Stimulated activated CD4-positive, alpha-beta T cell treated with anti-CD3 and anti-CD28 coated beads, Interleukin-1b, Interleukin-23, amount 100 ng/mL, for 1 hour (primary cell): Measurements from ENCODE around the gene GNAO1.

Experiments used
- DNase-seq, 2 donors: peaks; one replicate each; pipeline ENCODE4 v3.0.0-alpha.2; 2020; ENCODE audit warnings: low read depth in 2 of 2

Gene GNAO1

GRCh38 chr16:56289862-56290261, 98.6 kb downstream of the GNAO1 start:
- no peak for DNase-seq

- DNase-seq: no peak
Observed at GRCh38 chr16:56294014-56294413, 102.7 kb downstream of the GNAO1 start.

GRCh38 chr16:56294579-56294978, 103.3 kb downstream of the GNAO1 start:
- DNase-seq: no peak

GRCh38 chr16:56295059-56295665, 103.9 kb downstream of the GNAO1 start:
- DNase-seq: no peak

DNA sequence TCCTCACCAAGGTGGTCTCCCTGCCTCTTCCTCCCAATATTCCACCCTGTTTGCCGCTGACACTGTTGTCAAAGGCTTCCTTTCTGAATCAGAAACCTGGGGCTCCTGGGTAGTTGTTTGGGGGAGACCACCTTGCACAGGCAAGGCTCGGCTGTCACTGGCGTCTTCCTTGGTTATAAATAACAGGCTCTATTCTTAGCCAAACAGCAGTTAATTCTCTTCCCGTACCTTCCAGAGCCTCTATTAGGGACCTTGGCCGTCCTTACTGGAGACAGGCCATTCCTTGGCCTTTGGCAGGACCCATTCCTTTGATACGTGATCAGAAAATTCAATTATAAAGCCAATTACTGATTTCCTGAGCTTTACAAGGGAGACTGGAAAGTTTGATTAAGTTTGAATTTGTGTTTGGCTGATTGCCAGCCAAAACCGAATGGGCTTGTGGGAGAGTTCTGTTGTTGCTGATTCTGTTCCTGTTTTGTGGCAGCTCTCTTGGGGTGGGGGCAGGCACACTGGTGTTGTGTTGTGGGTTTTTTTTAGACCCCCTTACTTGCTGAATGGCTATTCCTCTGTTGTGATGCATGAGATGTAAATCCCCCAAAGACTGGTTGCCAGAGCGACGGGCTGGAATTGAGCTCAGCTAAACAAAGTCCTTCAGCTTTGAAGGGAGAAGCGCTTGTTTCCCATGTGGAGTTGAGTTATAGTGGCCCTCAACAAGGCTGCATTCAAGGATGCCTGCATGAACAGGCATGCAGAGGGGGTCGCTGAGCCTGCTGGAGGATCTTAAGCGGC, 104.6 kb downstream of the GNAO1 start:
- no peak for DNase-seq

DNA sequence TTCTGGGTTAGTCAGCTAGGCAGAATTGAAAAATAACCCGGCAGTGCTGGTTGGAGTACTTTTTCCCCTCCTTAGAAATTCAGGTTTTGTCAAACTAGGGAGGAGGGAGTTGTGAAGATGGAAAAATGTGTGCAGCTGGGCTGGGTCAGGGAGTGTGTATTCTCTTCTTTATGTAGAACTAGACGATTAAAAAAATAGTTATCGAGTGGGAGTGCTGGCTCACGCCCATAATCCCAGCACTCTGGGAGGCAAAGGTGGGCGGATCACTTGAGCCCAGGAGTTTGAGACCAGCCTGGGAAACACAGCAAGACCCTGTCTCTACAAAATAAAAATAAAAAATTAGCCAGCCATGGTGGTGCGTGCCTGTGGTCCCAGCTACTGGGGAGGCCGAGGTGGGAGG, 106.4 kb downstream of the GNAO1 start:
- no peak for DNase-seq

DNA sequence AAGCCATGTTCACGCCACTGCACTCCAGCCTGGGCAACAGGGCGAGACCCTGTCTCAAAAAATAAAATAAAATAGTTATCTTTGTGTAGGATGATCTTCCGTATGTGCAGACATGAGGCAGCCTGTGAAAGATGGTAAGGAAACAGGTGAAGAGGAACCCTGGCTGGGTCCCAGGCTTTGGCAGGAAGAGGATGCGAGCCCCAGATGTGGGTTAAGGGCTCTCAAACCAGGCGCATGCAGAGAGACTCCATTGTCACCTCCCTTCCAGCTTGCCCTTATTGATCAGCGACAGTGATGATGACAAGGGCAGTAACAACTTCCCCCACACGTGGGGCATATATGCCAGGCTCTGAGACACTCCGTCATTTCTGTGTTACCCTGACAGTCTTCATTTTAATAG, 106.8 kb downstream of the GNAO1 start:
- no peak for DNase-seq

DNA sequence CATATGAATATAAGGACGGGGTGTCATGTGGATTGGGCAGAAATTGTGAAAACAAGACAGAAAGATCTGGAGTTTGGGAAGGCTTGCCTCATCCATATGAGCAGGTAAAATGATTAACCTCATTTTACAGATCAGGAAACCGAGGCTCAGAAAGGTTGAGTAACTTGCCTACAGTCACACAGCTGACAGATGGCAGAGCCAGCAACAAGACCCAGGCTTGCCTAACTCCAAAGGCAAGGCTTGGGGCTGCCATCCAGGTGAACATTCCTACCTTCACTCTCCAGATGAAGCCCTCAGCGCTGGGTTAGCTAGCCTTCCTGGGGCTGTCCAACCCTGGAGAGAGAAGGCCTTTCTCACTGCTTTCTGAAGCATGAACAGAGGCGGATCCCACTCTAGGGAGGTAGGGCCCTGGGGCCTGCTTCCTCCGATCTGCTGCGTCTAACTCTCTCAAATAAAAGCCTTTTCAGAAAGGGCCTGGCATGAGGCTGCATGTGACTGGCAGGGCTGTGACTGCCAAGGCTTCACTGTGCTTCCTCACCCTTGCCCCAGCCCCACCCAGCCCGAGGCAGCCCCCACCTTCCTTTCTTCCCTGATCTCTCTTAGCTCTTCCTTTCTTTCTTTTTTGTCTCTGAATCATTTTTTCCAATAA, 107.8 kb downstream of the GNAO1 start:
- DNase-seq: no peak

- no peak for DNase-seq
Observed at GRCh38 chr16:56300242-56300623, 108.9 kb downstream of the GNAO1 start.

DNA sequence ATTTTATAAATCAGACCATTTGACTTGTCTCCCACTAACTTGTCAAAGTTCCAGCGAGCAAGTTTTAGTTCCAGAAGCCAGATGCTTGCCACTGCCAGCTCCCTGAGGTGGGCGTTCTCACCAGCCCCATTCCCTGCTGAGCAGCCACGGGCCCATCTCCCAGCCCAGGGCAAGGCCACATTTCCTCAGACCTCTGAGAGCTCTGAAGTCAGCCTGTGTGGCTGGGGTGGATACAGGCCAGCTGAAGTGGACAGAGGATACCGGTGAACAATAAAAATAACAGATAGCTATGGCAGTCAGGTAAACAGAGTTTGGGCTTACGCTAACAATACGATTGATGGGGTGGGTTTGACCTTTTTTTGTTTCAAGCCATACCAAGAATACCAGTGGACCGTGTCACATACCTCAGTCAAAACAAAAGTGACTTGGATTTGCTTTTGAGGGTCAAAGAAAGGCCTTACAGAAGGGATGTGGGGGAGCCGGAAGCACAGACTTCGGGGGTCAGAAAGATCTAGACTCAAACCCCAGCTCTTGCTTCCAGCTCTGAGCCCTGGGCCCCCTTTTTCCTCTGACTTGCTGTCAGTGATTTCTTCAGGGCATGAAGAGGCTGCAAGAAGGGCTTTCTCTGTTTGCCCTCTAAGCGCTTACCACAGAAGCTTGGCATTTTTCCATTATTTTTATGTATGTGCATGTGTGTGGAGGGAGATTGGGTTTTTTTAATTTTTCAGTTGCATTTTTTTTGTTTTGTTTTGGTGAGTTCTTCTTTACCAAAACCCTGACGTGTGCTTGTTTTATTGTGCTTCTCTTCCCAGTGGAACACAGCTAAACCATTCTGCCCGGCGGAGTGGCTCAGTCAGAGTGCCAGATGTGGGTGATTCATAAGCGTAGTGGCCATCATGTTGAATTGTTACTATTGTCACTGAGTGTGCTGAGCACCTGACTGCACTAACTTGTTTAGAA, 109.9 kb downstream of the GNAO1 start:
- no peak for DNase-seq

DNA sequence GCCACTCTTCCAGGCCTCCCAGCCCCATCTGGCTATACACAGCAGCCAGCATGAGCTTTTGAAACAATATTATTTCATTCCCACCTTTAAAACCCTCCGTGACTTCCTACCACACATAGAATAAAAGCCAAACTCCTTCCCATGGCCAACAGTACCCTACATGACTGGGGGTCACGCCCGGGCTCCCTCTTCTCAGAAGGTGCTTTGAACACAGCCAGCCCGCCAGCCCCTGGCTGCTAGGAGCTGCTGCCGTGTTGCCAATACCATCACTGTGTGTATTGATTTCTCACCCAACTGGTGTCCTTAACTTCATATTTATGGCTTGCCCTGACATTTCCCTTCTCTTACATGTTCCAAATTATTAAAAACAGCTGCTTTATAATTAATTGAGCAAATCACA, 111.2 kb downstream of the GNAO1 start:
- no peak for DNase-seq

- no peak for DNase-seq
Observed at GRCh38 chr16:56303066-56303715, 111.9 kb downstream of the GNAO1 start.

DNA sequence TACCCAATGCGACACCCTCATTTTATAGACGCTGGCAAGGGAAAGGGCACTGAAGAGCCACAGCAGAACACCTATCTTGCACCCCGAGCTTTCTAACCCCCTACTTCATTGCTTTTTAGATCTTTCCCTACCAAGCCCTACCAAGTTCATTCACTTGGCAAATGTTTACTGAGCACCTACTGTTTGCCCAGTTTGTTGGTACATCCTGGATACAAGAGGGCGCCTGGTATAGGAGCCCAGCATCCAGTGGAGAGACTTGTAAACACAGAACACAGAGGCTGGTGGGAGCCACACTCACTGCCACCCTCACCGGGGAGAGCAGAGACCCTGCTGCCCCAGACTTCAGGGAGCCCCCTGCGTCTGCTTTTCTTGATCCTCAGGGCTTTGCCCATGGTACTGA, 112.6 kb downstream of the GNAO1 start:
- no peak for DNase-seq

GRCh38 chr16:56305956-56306565, 114.8 kb downstream of the GNAO1 start:
- no peak for DNase-seq

- no peak for DNase-seq
Observed at GRCh38 chr16:56306690-56307533, 115.6 kb downstream of the GNAO1 start.

DNA sequence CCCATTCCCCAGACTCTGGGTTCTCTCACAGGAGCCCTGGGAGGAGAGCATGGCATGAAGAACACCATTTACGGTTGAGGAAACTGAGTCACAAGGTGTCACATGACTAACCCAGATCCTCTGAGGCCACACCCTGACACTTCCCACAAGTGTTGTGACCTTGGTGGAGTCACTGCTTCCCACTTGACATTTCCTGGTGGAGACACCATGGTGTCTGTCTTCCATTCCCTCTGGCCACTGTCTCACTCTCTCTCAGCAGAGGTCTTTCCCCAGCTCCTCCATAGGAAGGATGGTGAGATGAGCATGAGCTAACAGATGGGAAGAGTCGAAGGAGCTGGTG, 116.2 kb downstream of the GNAO1 start:
- DNase-seq: no peak

GRCh38 chr16:56309008-56309407, 117.7 kb downstream of the GNAO1 start:
- no peak for DNase-seq

DNA sequence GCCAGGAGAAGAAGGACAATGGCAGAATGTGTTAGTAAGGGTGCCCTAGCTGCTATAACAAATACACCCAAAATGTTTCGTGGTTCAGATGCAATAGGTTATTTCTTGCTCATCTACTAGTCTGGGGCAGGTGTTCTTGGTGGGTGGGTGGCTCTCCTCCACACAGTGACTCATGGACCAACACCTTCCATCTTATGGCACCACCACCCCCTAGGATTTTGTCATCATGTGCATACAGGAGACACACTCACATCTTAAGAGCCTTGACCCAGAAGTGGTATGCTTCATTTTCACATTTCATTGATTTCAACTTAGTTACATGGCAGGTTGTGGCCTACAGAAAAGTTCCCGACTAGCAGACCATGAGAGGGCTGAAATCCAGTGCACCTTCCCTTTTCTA, 119.4 kb downstream of the GNAO1 start:
- DNase-seq: no peak

- no peak for DNase-seq
Observed at GRCh38 chr16:56311208-56312027, 120.1 kb downstream of the GNAO1 start.

- DNase-seq: no peak
Observed at GRCh38 chr16:56312028-56312300, 120.7 kb downstream of the GNAO1 start.
